H9 (cell line): Measurements from ENCODE around the gene LPP. TPM values are rescaled to one million over a fixed set of nuclear protein-coding genes. Genes with fewer than 3 reads are reported as not detected.

Experiments used
- DNase-seq: peaks from one replicate; pipeline ENCODE4 v3.0.0-alpha.2; 2017
- H2AFZ ChIP-seq: one replicate; pipeline ENCODE4 v1.6.1; 2013; ENCODE audit warnings: mild to moderate bottlenecking, low read length, control low read depth, moderate library complexity
- H2AK5ac ChIP-seq: 2 replicates; pipeline ENCODE4 v1.6.1; 2013; ENCODE audit warnings: low read length, control low read depth, mixed read lengths; ENCODE audit not compliant: insufficient read length
- H2BK120ac ChIP-seq: one replicate; pipeline ENCODE4 v1.6.1; 2013; ENCODE audit warnings: low read depth, mild to moderate bottlenecking, low read length, control low read depth, inconsistent platforms; ENCODE audit not compliant: poor library complexity, severe bottlenecking
- H2BK12ac ChIP-seq: 2 replicates; pipeline ENCODE4 v1.6.1; 2013; ENCODE audit warnings: low read length, control low read depth, mixed read lengths, low read depth; ENCODE audit not compliant: insufficient read length
- H2BK15ac ChIP-seq: 2 replicates; pipeline ENCODE4 v1.6.1; 2013; ENCODE audit warnings: low read depth, low read length, control low read depth
- H2BK20ac ChIP-seq: one replicate; pipeline ENCODE4 v1.6.1; 2013; ENCODE audit warnings: low read depth, mild to moderate bottlenecking, low read length, control low read depth, inconsistent platforms; ENCODE audit not compliant: poor library complexity, severe bottlenecking
- H2BK5ac ChIP-seq: 2 replicates; pipeline ENCODE4 v1.6.1; 2013; ENCODE audit warnings: low read length, control low read depth, mixed read lengths; ENCODE audit not compliant: insufficient read length
- H3K14ac ChIP-seq: 2 replicates; pipeline ENCODE4 v1.6.1; 2013; ENCODE audit warnings: low read length, control low read depth; ENCODE audit not compliant: insufficient read depth
- H3K18ac ChIP-seq: 2 replicates; pipeline ENCODE4 v1.6.1; 2013; ENCODE audit warnings: low read depth, mild to moderate bottlenecking, mixed read lengths, low read length, control low read depth; ENCODE audit not compliant: insufficient read length
- H3K23ac ChIP-seq: 2 replicates; pipeline ENCODE4 v1.6.1; 2013; ENCODE audit warnings: low read length, control low read depth, mixed read lengths, low read depth; ENCODE audit not compliant: insufficient read length
- H3K23me2 ChIP-seq: 2 replicates; pipeline ENCODE4 v1.6.1; 2013; ENCODE audit warnings: low read depth, mild to moderate bottlenecking, mixed read lengths, low read length, control low read depth; ENCODE audit not compliant: insufficient read length, poor library complexity, severe bottlenecking
- H3K27ac ChIP-seq: 2 replicates; pipeline ENCODE4 v1.5.1; 2013; ENCODE audit warnings: low read length, control low read depth, mixed read lengths, low read depth; ENCODE audit not compliant: insufficient read length
- H3K27me3 ChIP-seq: 2 replicates; pipeline ENCODE4 v1.6.1; 2013; ENCODE audit warnings: low read length, control low read depth, inconsistent platforms; ENCODE audit not compliant: insufficient read depth
- H3K4ac ChIP-seq: 2 replicates; pipeline ENCODE4 v1.6.1; 2013; ENCODE audit warnings: low read depth, mild to moderate bottlenecking, control low read depth, inconsistent platforms, low read length, moderate library complexity
- H3K4me1 ChIP-seq: 2 replicates; pipeline ENCODE4 v1.6.1; 2013; ENCODE audit warnings: low read length, control low read depth, inconsistent platforms; ENCODE audit not compliant: insufficient read depth
- H3K4me2 ChIP-seq: 2 replicates; pipeline ENCODE4 v1.6.1; 2013; ENCODE audit warnings: low read length, control low read depth, mixed read lengths; ENCODE audit not compliant: insufficient read length, insufficient read depth
- H3K56ac ChIP-seq: 2 replicates; pipeline ENCODE4 v1.6.1; 2013; ENCODE audit warnings: low read depth, mild to moderate bottlenecking, mixed read lengths, low read length, control low read depth; ENCODE audit not compliant: insufficient read length
- H3K79me1 ChIP-seq: 2 replicates; pipeline ENCODE4 v1.6.1; 2013; ENCODE audit warnings: low read depth, mild to moderate bottlenecking, moderate library complexity, low read length, control low read depth, inconsistent platforms; ENCODE audit not compliant: insufficient read depth, poor library complexity, severe bottlenecking
- H3K79me2 ChIP-seq: 2 replicates; pipeline ENCODE4 v1.6.1; 2013; ENCODE audit warnings: low read length, control low read depth, inconsistent platforms; ENCODE audit not compliant: insufficient read depth
- H3K9ac ChIP-seq: 2 replicates; pipeline ENCODE4 v1.6.1; 2013; ENCODE audit warnings: low read length, control low read depth, mixed read lengths; ENCODE audit not compliant: insufficient read length; ENCODE audit errors: extremely low read depth
- H3K9me3 ChIP-seq: one replicate; pipeline ENCODE4 v1.6.1; 2013; ENCODE audit warnings: low read depth, low read length, inconsistent platforms; ENCODE audit not compliant: control insufficient read depth
- H3T11ph ChIP-seq: one replicate; pipeline ENCODE4 v1.6.1; 2013; ENCODE audit warnings: mild to moderate bottlenecking, low read length, control low read depth, inconsistent platforms
- H4K20me1 ChIP-seq: one replicate; pipeline ENCODE4 v1.6.1; 2013; ENCODE audit not compliant: control insufficient read depth, insufficient read length, insufficient read depth
- H4K5ac ChIP-seq: 2 replicates; pipeline ENCODE4 v1.6.1; 2013; ENCODE audit warnings: low read depth, mild to moderate bottlenecking, mixed read lengths, low read length, control low read depth; ENCODE audit not compliant: insufficient read length
- H4K8ac ChIP-seq: replicated peaks from 2 replicates; pipeline ENCODE4 v1.6.1; 2013; ENCODE audit warnings: low read length, control low read depth, mixed read lengths, low read depth; ENCODE audit not compliant: insufficient read length
- H4K91ac ChIP-seq: 2 replicates; pipeline ENCODE4 v1.6.1; 2013; ENCODE audit warnings: low read depth, mild to moderate bottlenecking, moderate library complexity, mixed read lengths, low read length, control low read depth; ENCODE audit not compliant: insufficient read length
- H3K27ac Mint-ChIP-seq, 3 experiments: 2 replicates in 2 of 3; 3 replicates in 1 of 3; pipeline ENCODE4 v1.8.0; 2020 to 2021; ENCODE audit warnings: mixed read lengths in 3 of 3, mild to moderate bottlenecking in 1 of 3, moderate library complexity in 1 of 3
- H3K27me3 Mint-ChIP-seq: 2 replicates; pipeline ENCODE4 v1.8.0; 2021; ENCODE audit warnings: low read depth, mild to moderate bottlenecking, moderate library complexity, mixed read lengths
- H3K36me3 Mint-ChIP-seq, 3 experiments: 2 replicates in 2 of 3; 3 replicates in 1 of 3; pipeline ENCODE4 v1.8.0; 2020 to 2021; ENCODE audit warnings: low read depth in 3 of 3, mixed read lengths in 3 of 3; ENCODE audit not compliant: insufficient read depth in 1 of 3
- H3K4me1 Mint-ChIP-seq, 2 experiments: 2 replicates each; pipeline ENCODE4 v1.8.0; 2020; ENCODE audit warnings: mixed read lengths in 2 of 2
- H3K4me3 Mint-ChIP-seq, 2 experiments: 2 replicates in 1 of 2; 3 replicates in 1 of 2; pipeline ENCODE4 v1.8.0; 2020 to 2021; ENCODE audit warnings: mild to moderate bottlenecking in 2 of 2, mixed read lengths in 2 of 2, moderate library complexity in 1 of 2
- H3K9me3 Mint-ChIP-seq, 2 experiments: 2 replicates in 1 of 2; 3 replicates in 1 of 2; pipeline ENCODE4 v1.8.0; 2020; ENCODE audit warnings: mild to moderate bottlenecking in 2 of 2, mixed read lengths in 2 of 2, moderate library complexity in 1 of 2
- WGBS: extraction: QIAGEN DNeasy Blood & Tissue Kit; methylation state at CpG from one replicate; pipeline ENCODE4 v1.1.7; 2013; ENCODE audit warnings: missing lambda C conversion rate, low lambda C conversion rate, mixed read lengths; ENCODE audit not compliant: insufficient read length; ENCODE audit errors: extremely low coverage; 5-methylcytosine and 5-hydroxymethylcytosine counted together
- long read RNA-seq: library from polyadenylated mRNA; unstranded; transcript quantifications from one replicate; pipeline ENCODE4 v2.0.0, GENCODE V29; 2020
- total RNA-seq: library from RNA; stranded (reverse); gene quantifications from 2 replicates; pipeline ENCODE4 v1.2.1, GENCODE V29; 2021
- TF ChIP-seq, protein P1 (sequence below): fragments of 200-600 bp; sonication (generic); conservative IDR thresholded peaks from 3 replicates; pipeline ENCODE4 v1.8.0; 2021; ENCODE audit warnings: antibody characterized with exemption, mild to moderate bottlenecking

The LPP gene, protein sequence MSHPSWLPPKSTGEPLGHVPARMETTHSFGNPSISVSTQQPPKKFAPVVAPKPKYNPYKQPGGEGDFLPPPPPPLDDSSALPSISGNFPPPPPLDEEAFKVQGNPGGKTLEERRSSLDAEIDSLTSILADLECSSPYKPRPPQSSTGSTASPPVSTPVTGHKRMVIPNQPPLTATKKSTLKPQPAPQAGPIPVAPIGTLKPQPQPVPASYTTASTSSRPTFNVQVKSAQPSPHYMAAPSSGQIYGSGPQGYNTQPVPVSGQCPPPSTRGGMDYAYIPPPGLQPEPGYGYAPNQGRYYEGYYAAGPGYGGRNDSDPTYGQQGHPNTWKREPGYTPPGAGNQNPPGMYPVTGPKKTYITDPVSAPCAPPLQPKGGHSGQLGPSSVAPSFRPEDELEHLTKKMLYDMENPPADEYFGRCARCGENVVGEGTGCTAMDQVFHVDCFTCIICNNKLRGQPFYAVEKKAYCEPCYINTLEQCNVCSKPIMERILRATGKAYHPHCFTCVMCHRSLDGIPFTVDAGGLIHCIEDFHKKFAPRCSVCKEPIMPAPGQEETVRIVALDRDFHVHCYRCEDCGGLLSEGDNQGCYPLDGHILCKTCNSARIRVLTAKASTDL
- total RNA-seq: 56.3 and 64.6 TPM in 2 replicates
- long read RNA-seq, partial matches to known transcripts: 14 of 39 reads
- long read RNA-seq, other reads (novel, unspliced or antisense): 25 of 39 reads

DNA sequence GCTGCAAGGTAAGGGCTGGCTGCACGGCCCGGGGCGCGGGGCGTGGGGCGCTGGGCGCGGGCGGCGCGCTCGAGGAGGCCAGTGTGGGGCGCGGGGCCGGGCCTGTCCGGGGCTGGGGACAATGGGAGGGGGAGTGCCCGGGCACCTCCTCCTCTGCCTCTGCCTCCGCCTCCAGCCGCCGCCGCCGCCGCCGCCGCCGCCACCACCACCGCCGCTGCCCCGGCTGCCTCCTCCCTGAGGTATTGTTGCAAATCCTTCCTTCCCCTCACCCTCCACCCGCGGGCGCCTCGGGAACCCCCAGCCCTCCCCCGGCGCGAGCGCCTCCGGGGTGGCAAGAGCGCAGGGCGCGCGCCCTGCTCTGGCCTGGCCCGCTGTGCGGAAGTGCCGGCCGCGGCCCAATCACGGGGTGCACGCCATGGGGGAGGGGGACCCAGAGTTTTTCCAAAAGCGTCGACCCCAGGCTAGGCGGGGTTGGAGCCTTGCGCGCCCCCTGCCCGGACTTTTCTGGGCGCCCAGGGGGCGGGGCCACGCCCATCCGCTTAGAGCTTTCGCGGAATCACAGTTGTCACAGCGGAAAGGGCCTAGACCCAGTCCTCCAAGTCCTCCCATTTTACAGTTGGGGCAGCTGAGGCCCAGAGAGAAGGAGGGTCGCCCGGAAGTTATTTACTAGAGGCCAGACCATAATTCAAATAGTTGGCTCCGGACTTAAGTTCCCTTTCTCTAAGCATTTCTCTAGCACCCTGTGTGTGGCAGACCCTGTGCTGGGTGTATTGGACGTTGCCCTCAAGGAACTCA, at the start of gene LPP:
TSS of gene LPP (plus strand) at position 144 of the 795 bp plus-strand sequence. CDS start 251,964 bp downstream, outside the sequence.
- H2BK15ac ChIP-seq: no peak within 1 kb of the TSS
- H3K27me3 ChIP-seq: no peaks in the 10 kb centered on the region
- peaks cover 13% of the 10 kb centered on the region for H3K79me2 ChIP-seq
- Mint-ChIP-seq H3K4me1 (peaks cover 51 to 53% of the 10 kb centered on the region in 2 experiments), H3K9me3 (no peaks in the 10 kb centered on the region; a peak in 1 of 5 replicates), H3K27me3 (peaks cover 11% of the 10 kb centered on the region), H3K27ac (peak within 1 kb of the TSS; percentile 94 to 99 (median 97)), H3K36me3 (peaks cover 0 to 2% (median 0%) of the 10 kb centered on the region in 3 experiments; a peak in 1 of 7 replicates), H3K4me3 (peak within 1 kb of the TSS; percentile 89 to 92)
- peak within 1 kb of the TSS; percentile 99 for H3K14ac ChIP-seq
- H2AK5ac ChIP-seq: no peak within 1 kb of the TSS
- no peak within 1 kb of the TSS for H4K8ac ChIP-seq
- H4K5ac ChIP-seq: no peak within 1 kb of the TSS
- peak within 1 kb of the TSS; percentile 85 for H2BK120ac ChIP-seq
- no peak within 1 kb of the TSS for H2BK12ac ChIP-seq
- H3K56ac ChIP-seq: no peak within 1 kb of the TSS
- peak within 1 kb of the TSS; percentile 95 for H3K18ac ChIP-seq
- H3K4me2 ChIP-seq: peak within 1 kb of the TSS; percentile 87
- H4K20me1 ChIP-seq: no peaks in the 10 kb centered on the region
- H3K23me2 ChIP-seq: peaks cover 17% of the 10 kb centered on the region
- H2AFZ ChIP-seq: no peak within 1 kb of the TSS
- peaks cover 6% of the 10 kb centered on the region; the same call in 1 of the 2 replicates for H3K4me1 ChIP-seq
- H4K91ac ChIP-seq: peak within 1 kb of the TSS; percentile 67
- H2BK5ac ChIP-seq: no peak within 1 kb of the TSS
- peak within 1 kb of the TSS; percentile 81 for H3K9ac ChIP-seq
- peak within 1 kb of the TSS; percentile 81; the same call in 1 of the 2 replicates for H3K4ac ChIP-seq
- TF ChIP-seq, protein P1, sequence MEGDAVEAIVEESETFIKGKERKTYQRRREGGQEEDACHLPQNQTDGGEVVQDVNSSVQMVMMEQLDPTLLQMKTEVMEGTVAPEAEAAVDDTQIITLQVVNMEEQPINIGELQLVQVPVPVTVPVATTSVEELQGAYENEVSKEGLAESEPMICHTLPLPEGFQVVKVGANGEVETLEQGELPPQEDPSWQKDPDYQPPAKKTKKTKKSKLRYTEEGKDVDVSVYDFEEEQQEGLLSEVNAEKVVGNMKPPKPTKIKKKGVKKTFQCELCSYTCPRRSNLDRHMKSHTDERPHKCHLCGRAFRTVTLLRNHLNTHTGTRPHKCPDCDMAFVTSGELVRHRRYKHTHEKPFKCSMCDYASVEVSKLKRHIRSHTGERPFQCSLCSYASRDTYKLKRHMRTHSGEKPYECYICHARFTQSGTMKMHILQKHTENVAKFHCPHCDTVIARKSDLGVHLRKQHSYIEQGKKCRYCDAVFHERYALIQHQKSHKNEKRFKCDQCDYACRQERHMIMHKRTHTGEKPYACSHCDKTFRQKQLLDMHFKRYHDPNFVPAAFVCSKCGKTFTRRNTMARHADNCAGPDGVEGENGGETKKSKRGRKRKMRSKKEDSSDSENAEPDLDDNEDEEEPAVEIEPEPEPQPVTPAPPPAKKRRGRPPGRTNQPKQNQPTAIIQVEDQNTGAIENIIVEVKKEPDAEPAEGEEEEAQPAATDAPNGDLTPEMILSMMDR: 0 out of 3 replicates have a peak, but pooled peaks have one; percentile 23
- no peaks in the 10 kb centered on the region for H3K9me3 ChIP-seq
- H3K79me1 ChIP-seq: no peaks in the 10 kb centered on the region
- H3T11ph ChIP-seq: peak within 1 kb of the TSS; percentile 40
- H3K23ac ChIP-seq: no peak within 1 kb of the TSS
- H3K27ac ChIP-seq: peak within 1 kb of the TSS; percentile 44
- peak; percentile 81 for DNase-seq
- peak within 1 kb of the TSS; percentile 95 for H2BK20ac ChIP-seq
- no CpG with 5 or more reads among the region's 66 CpGs for WGBS
